Naive thymus-derived CD4-positive, alpha-beta T cell (primary cell): ENCODE results near the gene CIC. TPM values are rescaled to one million over a fixed set of nuclear protein-coding genes. Genes with fewer than 3 reads are reported as not detected.
A peak's percentile ranks its signal among the peaks of the same experiment; 100 is the strongest.

ENCODE experiments used
- ATAC-seq: fragments of 150-1000 bp; cut with Tn5 transposase; 2 replicates; pipeline ENCODE4 v1.10.0; 2021; ENCODE audit warnings: mild to moderate bottlenecking, moderate library complexity
- CTCF ChIA-PET: fragments of 350-600 bp; sonication (Branson Sonifier 250); formaldehyde crosslinking; loops from one replicate; lab custom pipeline; 2021; ENCODE audit warnings: antibody characterized with exemption; lab: Charles Lee
- POLR2A ChIA-PET: fragments of 350-600 bp; sonication (Branson Sonifier 250); formaldehyde crosslinking; loops from one replicate; lab custom pipeline; 2021; ENCODE audit warnings: antibody characterized with exemption, inconsistent platforms; lab: Charles Lee
- DNase-seq, 9 donors: peaks; one replicate each; pipeline versions ENCODE4 v3.0.0 to v3.0.0-alpha.2; 2020 to 2022; ENCODE audit warnings: mixed read lengths in 1 of 9
- H3K27ac ChIP-seq: one replicate; pipeline ENCODE4 v1.7.0; 2013; ENCODE audit warnings: mild to moderate bottlenecking, low read depth, low read length, moderate library complexity
- H3K27me3 ChIP-seq, 2 donors: one replicate each; pipeline ENCODE4 v1.7.0; 2013; ENCODE audit warnings: low read length in 2 of 2, mild to moderate bottlenecking in 2 of 2, moderate library complexity in 2 of 2; ENCODE audit not compliant: control insufficient read depth in 2 of 2, insufficient read depth in 2 of 2
- H3K36me3 ChIP-seq, 3 experiments: 1 replicate in 2 of 3; 2 replicates in 1 of 3; pipeline ENCODE4 v1.7.0; 2013; ENCODE audit warnings: low read length in 3 of 3, mild to moderate bottlenecking in 3 of 3, moderate library complexity in 1 of 3; ENCODE audit not compliant: insufficient read depth in 3 of 3, control insufficient read depth in 2 of 3
- H3K4me1 ChIP-seq, 2 donors: one replicate each; pipeline ENCODE4 v1.7.0; 2013; ENCODE audit warnings: low read length in 2 of 2, mild to moderate bottlenecking in 2 of 2, moderate library complexity in 1 of 2; ENCODE audit not compliant: control insufficient read depth in 2 of 2, insufficient read depth in 2 of 2
- H3K4me3 ChIP-seq: 2 replicates; pipeline ENCODE4 v1.7.0; 2013; ENCODE audit warnings: mild to moderate bottlenecking, low read length
- H3K9me3 ChIP-seq, 3 experiments: 1 replicate in 2 of 3; 2 replicates in 1 of 3; pipeline ENCODE4 v1.7.0; 2013; ENCODE audit warnings: low read length in 3 of 3; ENCODE audit not compliant: control insufficient read depth in 2 of 3
- H3K27ac Mint-ChIP-seq, 9 donors: one replicate each; pipeline ENCODE4 v1.8.0; 2020 to 2022; ENCODE audit warnings: mixed read lengths in 9 of 9, mild to moderate bottlenecking in 8 of 9, moderate library complexity in 5 of 9, inconsistent platforms in 2 of 9
- H3K27me3 Mint-ChIP-seq, 5 donors: one replicate each; pipeline ENCODE4 v1.8.0; 2021 to 2022; ENCODE audit warnings: mixed read lengths in 5 of 5, mild to moderate bottlenecking in 1 of 5
- H3K36me3 Mint-ChIP-seq, 5 donors: one replicate each; pipeline ENCODE4 v1.8.0; 2020 to 2022; ENCODE audit warnings: mixed read lengths in 5 of 5, mild to moderate bottlenecking in 3 of 5, inconsistent platforms in 1 of 5
- H3K4me1 Mint-ChIP-seq, 7 donors: one replicate each; pipeline ENCODE4 v1.8.0; 2020 to 2022; ENCODE audit warnings: mixed read lengths in 7 of 7, mild to moderate bottlenecking in 3 of 7, inconsistent platforms in 1 of 7
- H3K4me3 Mint-ChIP-seq, 10 donors: one replicate each; pipeline ENCODE4 v1.8.0; 2020 to 2022; ENCODE audit warnings: mild to moderate bottlenecking in 10 of 10, mixed read lengths in 10 of 10, moderate library complexity in 6 of 10, inconsistent platforms in 2 of 10
- H3K9me3 Mint-ChIP-seq, 11 donors: one replicate each; pipeline ENCODE4 v1.8.0; 2020 to 2022; ENCODE audit warnings: mixed read lengths in 11 of 11, mild to moderate bottlenecking in 4 of 11, inconsistent platforms in 1 of 11, moderate library complexity in 1 of 11
- intact Hi-C, 2 donors: fragments of 100-400 bp; cut with micrococcal nuclease; formaldehyde crosslinking; loops; one replicate each; pipeline ENCODE4 v1.15.1; 2023
- polyA plus RNA-seq, 2 donors: library from polyadenylated mRNA; unstranded; fragments of 300-500 nt; fragmentation: Illumina TruSeq; gene quantifications; one replicate each; pipeline ENCODE4 v1.2.3, GENCODE V29; 2021
- total RNA-seq, 6 experiments: library from RNA in 5 of 6; stranded (reverse) in 5 of 6; gene quantifications; 1 replicate in 5 of 6; 2 replicates in 1 of 6; pipeline ENCODE4 v1.2.3 and lab custom pipeline; 2021 to 2026

The CIC gene
- total and polyA plus RNA-seq, 7 experiments from 2014 or later, result 1.5 to 134 (median 93.6) TPM

- H3K9me3 ChIP-seq, result no peaks in the 10 kb centered on the region
- intact Hi-C loops, result loop anchor here in 1 of 2 donors (10.0 kb wide), 1 partner anchor 365 kb away; the partner anchor contains the start of gene ARHGEF1
- Mint-ChIP-seq H3K9me3 (peaks cover 0 to 2% (median 0%) of the 10 kb centered on the region in 11 donors), H3K27me3 (no peaks in the 10 kb centered on the region), H3K36me3 (peaks cover 0 to 4% (median 0%) of the 10 kb centered on the region in 5 donors), H3K4me1 (peaks cover 28 to 46% (median 43%) of the 10 kb centered on the region in 7 donors), H3K27ac (peak overlapping the region in 6 of 9 donors; percentile 17 to 82 (median 51)), H3K4me3 (peak overlapping the region in 5 of 10 donors; percentile 20 to 99 (median 46))
- H3K36me3 ChIP-seq, result peaks cover 0 to 31% (median 0%) of the 10 kb centered on the region in 3 experiments
- no peaks in the 10 kb centered on the region for H3K27me3 ChIP-seq
- ATAC-seq (no peak), DNase-seq (no peak)
- POLR2A ChIA-PET, result interaction anchor here (2.5 kb wide), 1 partner anchor 20 kb away, joined by 10 read pairs; the partner anchor contains the start of gene CIC
- CTCF ChIA-PET, result interaction anchor here (1.3 to 2.8 kb wide), 3 partner anchors 21 to 46 kb away, joined by 4 to 12 read pairs (median 4); no protein-coding TSS in a partner anchor
- H3K4me3 ChIP-seq, result no peak overlapping the region
- peaks cover 19 to 27% of the 10 kb centered on the region in 2 donors for H3K4me1 ChIP-seq
- no peak overlapping the region for H3K27ac ChIP-seq
These were observed 19.3 kb upstream of the CIC start for GRCh38 chr19:42249769-42250168.

- peaks cover 15 to 22% of the 10 kb centered on the region in 2 donors for H3K4me1 ChIP-seq
- peaks cover 0 to 31% (median 0%) of the 10 kb centered on the region in 3 experiments for H3K36me3 ChIP-seq
- Mint-ChIP-seq H3K9me3 (peaks cover 0 to 2% (median 0%) of the 10 kb centered on the region in 11 donors), H3K4me3 (peak overlapping the region in 6 of 10 donors; percentile 17 to 99 (median 52)), H3K36me3 (peaks cover 0 to 4% (median 0%) of the 10 kb centered on the region in 5 donors), H3K27ac (peak overlapping the region in 7 of 9 donors; percentile 17 to 82 (median 62)), H3K4me1 (peaks cover 24 to 41% (median 38%) of the 10 kb centered on the region in 7 donors), H3K27me3 (no peaks in the 10 kb centered on the region)
- POLR2A ChIA-PET, result interaction anchor here (0.6 to 2.5 kb wide), 5 partner anchors 17 to 147 kb away, joined by 3 to 10 read pairs (median 4); partner anchors contain the start of gene CIC
- no peaks in the 10 kb centered on the region for H3K9me3 ChIP-seq
- DNase-seq (no peak), ATAC-seq (no peak)
- CTCF ChIA-PET, result interaction anchor here (0.6 to 2.8 kb wide), 4 partner anchors 20 to 1824 kb away, joined by 3 to 12 read pairs (median 4); no protein-coding TSS in a partner anchor
- intact Hi-C loops, result no loop called here
- peak overlapping the region; percentile 62 for H3K27ac ChIP-seq
- H3K4me3 ChIP-seq, result no peak overlapping the region
- H3K27me3 ChIP-seq, result no peaks in the 10 kb centered on the region
These were observed 18.8 kb upstream of the CIC start for GRCh38 chr19:42250183-42250665.

GRCh38 chr19:42250666-42251531, 18.2 kb upstream of the CIC start:
- H3K27me3 Mint-ChIP-seq, result peaks cover 0 to 2% (median 0%) of the 10 kb centered on the region in 5 donors
- H3K9me3 Mint-ChIP-seq, result peaks cover 0 to 2% (median 0%) of the 10 kb centered on the region in 11 donors
- ATAC-seq (no peak), DNase-seq (no peak)
- Histone ChIP-seq H3K27ac (peak overlapping the region; percentile 62), H3K9me3 (no peaks in the 10 kb centered on the region), H3K27me3 (no peaks in the 10 kb centered on the region), H3K4me3 (no peak overlapping the region), H3K4me1 (peaks cover 20 to 28% of the 10 kb centered on the region in 2 donors), H3K36me3 (peaks cover 0 to 31% (median 0%) of the 10 kb centered on the region in 3 experiments)
- peak overlapping the region in 9 of 10 donors; percentile 42 to 99 (median 59) for H3K4me3 Mint-ChIP-seq
- H3K4me1 Mint-ChIP-seq, result peaks cover 22 to 39% (median 37%) of the 10 kb centered on the region in 7 donors
- CTCF ChIA-PET, result interaction anchor here (0.6 to 2.8 kb wide), 5 partner anchors 7 to 1824 kb away, joined by 3 to 12 read pairs (median 4); no protein-coding TSS in a partner anchor
- peaks cover 0 to 4% (median 0%) of the 10 kb centered on the region in 5 donors for H3K36me3 Mint-ChIP-seq
- POLR2A ChIA-PET, result interaction anchor here (0.6 to 2.5 kb wide), 10 partner anchors 8 to 172 kb away, joined by 3 to 10 read pairs (median 4); partner anchors contain the start of gene CIC
- H3K27ac Mint-ChIP-seq, result peak overlapping the region in 6 of 9 donors; percentile 53 to 94 (median 77)
- intact Hi-C loops, result no loop called here

GRCh38 chr19:42251572-42252358, 17.3 kb upstream of the CIC start:
- no peaks in the 10 kb centered on the region for H3K9me3 ChIP-seq
- intact Hi-C loops, result no loop called here
- Mint-ChIP-seq H3K27ac (peak overlapping the region; percentile 83 to 96 (median 91)), H3K4me3 (peak overlapping the region; percentile 55 to 99 (median 92)), H3K4me1 (peaks cover 20 to 41% (median 38%) of the 10 kb centered on the region in 7 donors), H3K9me3 (peaks cover 0 to 2% (median 0%) of the 10 kb centered on the region in 11 donors), H3K36me3 (peaks cover 0 to 4% (median 0%) of the 10 kb centered on the region in 5 donors), H3K27me3 (peaks cover 0 to 8% (median 0%) of the 10 kb centered on the region in 5 donors)
- H3K27me3 ChIP-seq, result no peaks in the 10 kb centered on the region
- POLR2A ChIA-PET, result interaction anchor here (0.6 to 2.5 kb wide), 9 partner anchors 9 to 173 kb away, joined by 3 to 10 read pairs (median 4); partner anchors contain the start of gene CIC
- CTCF ChIA-PET, result interaction anchor here (1.9 to 2.8 kb wide), 3 partner anchors 8 to 28 kb away, joined by 4 to 12 read pairs (median 8); no protein-coding TSS in a partner anchor
- no peak overlapping the region for H3K4me3 ChIP-seq
- ATAC-seq (no peak), DNase-seq (no peak)
- peak overlapping the region; percentile 57 for H3K27ac ChIP-seq
- peaks cover 0 to 31% (median 0%) of the 10 kb centered on the region in 3 experiments for H3K36me3 ChIP-seq
- peaks cover 20 to 29% of the 10 kb centered on the region in 2 donors for H3K4me1 ChIP-seq

- H3K27me3 Mint-ChIP-seq, result peaks cover 0 to 10% (median 0%) of the 10 kb centered on the region in 5 donors
- Histone ChIP-seq H3K27ac (peak overlapping the region; percentile 76), H3K27me3 (no peaks in the 10 kb centered on the region), H3K4me3 (peak overlapping the region; percentile 65), H3K36me3 (peaks cover 0 to 31% (median 0%) of the 10 kb centered on the region in 3 experiments), H3K9me3 (no peaks in the 10 kb centered on the region), H3K4me1 (peaks cover 20 to 29% of the 10 kb centered on the region in 2 donors)
- CTCF ChIA-PET, result interaction anchor here (1.9 kb wide), 1 partner anchor 9 kb away, joined by 8 read pairs; no protein-coding TSS in a partner anchor
- H3K9me3 Mint-ChIP-seq, result peaks cover 0 to 2% (median 0%) of the 10 kb centered on the region in 11 donors
- intact Hi-C loops, result loop anchor here in 1 of 2 donors (1.0 kb wide), 2 partner anchors 44 to 73 kb away; partner anchors contain the start of gene MEGF8
- H3K27ac Mint-ChIP-seq, result peak overlapping the region; percentile 89 to 98 (median 92)
- H3K36me3 Mint-ChIP-seq, result peaks cover 0 to 4% (median 0%) of the 10 kb centered on the region in 5 donors
- H3K4me3 Mint-ChIP-seq, result peak overlapping the region; percentile 89 to 99 (median 94)
- DNase-seq (peak in 2 of 9 donors; percentile 16 to 38), ATAC-seq (no peak)
- H3K4me1 Mint-ChIP-seq, result peaks cover 20 to 41% (median 34%) of the 10 kb centered on the region in 7 donors
- POLR2A ChIA-PET, result interaction anchor here (2.1 kb wide), 1 partner anchor 10 kb away, joined by 9 read pairs; no protein-coding TSS in a partner anchor
These were observed 16.4 kb upstream of the CIC start for GRCh38 chr19:42252365-42253244.
